IPS-20b (cell line): ENCODE measurements around the gene DGKI.

Source experiments
- H3K27ac ChIP-seq: one replicate; pipeline ENCODE4 v1.5.1; 2013; ENCODE audit warnings: low read length
- H3K27me3 ChIP-seq: 2 replicates; pipeline ENCODE4 v1.6.1; 2013; ENCODE audit warnings: mild to moderate bottlenecking, low read length, inconsistent platforms; ENCODE audit not compliant: insufficient read depth
- H3K36me3 ChIP-seq: 2 replicates; pipeline ENCODE4 v1.6.1; 2013; ENCODE audit warnings: low read depth, mild to moderate bottlenecking, inconsistent platforms, low read length, moderate library complexity; ENCODE audit not compliant: insufficient read depth
- H3K4me1 ChIP-seq: 2 replicates; pipeline ENCODE4 v1.6.1; 2013; ENCODE audit warnings: mild to moderate bottlenecking, control low read depth, inconsistent platforms, low read length, moderate library complexity; ENCODE audit not compliant: insufficient read depth
- H3K4me3 ChIP-seq: 2 replicates; pipeline ENCODE4 v1.5.1; 2013; ENCODE audit warnings: mild to moderate bottlenecking, low read length, inconsistent platforms
- H3K9ac ChIP-seq: 2 replicates; pipeline ENCODE4 v1.6.1; 2013; ENCODE audit warnings: low read depth, mild to moderate bottlenecking, inconsistent platforms, low read length, moderate library complexity
- H3K9me3 ChIP-seq: 2 replicates; pipeline ENCODE4 v1.6.1; 2013; ENCODE audit warnings: mild to moderate bottlenecking, low read depth, low read length, inconsistent platforms; ENCODE audit not compliant: insufficient read depth

DGKI gene

DNA sequence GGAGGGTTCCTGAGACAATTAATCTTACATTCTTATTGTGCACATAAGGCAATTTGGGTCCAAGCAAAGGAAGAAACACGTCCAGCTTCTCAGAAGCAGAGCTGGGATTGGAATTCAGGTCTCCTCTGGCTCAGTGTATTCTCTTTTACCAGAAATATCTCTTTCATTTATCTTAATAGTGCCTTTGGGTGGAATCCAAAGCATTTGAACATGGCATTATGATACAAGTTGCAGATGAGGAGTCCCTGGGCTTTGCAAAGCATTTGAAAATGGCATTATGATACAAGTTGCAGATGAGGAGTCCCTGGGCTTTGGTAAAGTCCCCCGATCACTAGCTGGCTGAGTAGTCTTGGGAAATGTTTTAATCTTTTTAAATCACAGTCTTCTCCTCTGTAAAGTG lies 473.3 kb downstream of the DGKI start:
- Histone ChIP-seq H3K27ac (no peak overlapping the region), H3K9ac (no peak overlapping the region), H3K4me3 (no peak overlapping the region), H3K9me3 (peaks cover 16% of the 10 kb centered on the region; the same call in 1 of the 2 replicates), H3K36me3 (no peaks in the 10 kb centered on the region), H3K4me1 (no peaks in the 10 kb centered on the region; the same call in 1 of the 2 replicates), H3K27me3 (no peaks in the 10 kb centered on the region)

DNA sequence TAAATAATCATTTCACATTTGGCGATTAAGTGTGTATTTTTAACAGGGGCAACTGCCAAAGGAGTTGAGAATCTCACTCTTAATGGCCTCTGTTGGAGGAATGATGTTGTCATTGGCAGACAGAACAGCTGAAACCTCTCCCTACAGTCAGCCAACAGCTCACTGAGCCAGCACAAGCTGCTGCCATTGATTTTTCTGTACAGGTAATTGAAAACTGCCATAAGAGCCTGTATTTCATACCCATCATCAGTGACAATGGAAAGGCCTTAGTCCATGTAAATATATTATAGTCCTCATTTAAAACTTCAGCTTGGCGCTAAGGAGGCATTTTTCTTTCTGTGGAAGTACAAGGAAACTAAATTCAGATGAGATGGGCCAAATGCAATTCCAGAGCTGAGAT lies 475.2 kb downstream of the DGKI start:
- Histone ChIP-seq H3K27me3 (no peaks in the 10 kb centered on the region), H3K9ac (no peak overlapping the region), H3K27ac (no peak overlapping the region), H3K9me3 (peaks cover 35% of the 10 kb centered on the region; the same call in 1 of the 2 replicates), H3K36me3 (no peaks in the 10 kb centered on the region), H3K4me3 (no peak overlapping the region), H3K4me1 (no peaks in the 10 kb centered on the region; the same call in 1 of the 2 replicates)

GRCh38 chr7:137366995-137367394 lies 479.8 kb downstream of the DGKI start:
- no peaks in the 10 kb centered on the region for H3K36me3 ChIP-seq
- peaks cover 65% of the 10 kb centered on the region for H3K9me3 ChIP-seq
- H3K27ac ChIP-seq = no peak overlapping the region
- no peaks in the 10 kb centered on the region for H3K27me3 ChIP-seq
- no peaks in the 10 kb centered on the region for H3K4me1 ChIP-seq
- H3K4me3 ChIP-seq = no peak overlapping the region
- no peak overlapping the region for H3K9ac ChIP-seq

GRCh38 chr7:137363683-137364082 lies 483.1 kb downstream of the DGKI start:
- no peak overlapping the region for H3K4me3 ChIP-seq
- H3K36me3 ChIP-seq = no peaks in the 10 kb centered on the region
- no peaks in the 10 kb centered on the region for H3K4me1 ChIP-seq
- peaks cover 84% of the 10 kb centered on the region for H3K9me3 ChIP-seq
- H3K27me3 ChIP-seq = no peaks in the 10 kb centered on the region
- H3K9ac ChIP-seq = no peak overlapping the region
- no peak overlapping the region for H3K27ac ChIP-seq

- H3K27me3 ChIP-seq = no peaks in the 10 kb centered on the region
- H3K4me3 ChIP-seq = no peak overlapping the region
- H3K36me3 ChIP-seq = no peaks in the 10 kb centered on the region
- no peaks in the 10 kb centered on the region for H3K4me1 ChIP-seq
- peaks cover 76% of the 10 kb centered on the region for H3K9me3 ChIP-seq
- H3K9ac ChIP-seq = no peak overlapping the region
- H3K27ac ChIP-seq = no peak overlapping the region
These were observed 486.6 kb downstream of the DGKI start for GRCh38 chr7:137360087-137360679.

- Histone ChIP-seq H3K4me3 (no peak overlapping the region), H3K4me1 (no peaks in the 10 kb centered on the region), H3K9me3 (peaks cover 26% of the 10 kb centered on the region), H3K9ac (no peak overlapping the region), H3K36me3 (no peaks in the 10 kb centered on the region), H3K27me3 (no peaks in the 10 kb centered on the region), H3K27ac (no peak overlapping the region)
These were observed 491.8 kb downstream of the DGKI start for GRCh38 chr7:137354961-137355360.

GRCh38 chr7:137354396-137354795 lies 492.4 kb downstream of the DGKI start:
- H3K36me3 ChIP-seq = no peaks in the 10 kb centered on the region
- H3K9me3 ChIP-seq = peaks cover 20% of the 10 kb centered on the region
- H3K9ac ChIP-seq = no peak overlapping the region
- H3K27me3 ChIP-seq = no peaks in the 10 kb centered on the region
- no peaks in the 10 kb centered on the region for H3K4me1 ChIP-seq
- H3K4me3 ChIP-seq = no peak overlapping the region
- H3K27ac ChIP-seq = no peak overlapping the region

DNA sequence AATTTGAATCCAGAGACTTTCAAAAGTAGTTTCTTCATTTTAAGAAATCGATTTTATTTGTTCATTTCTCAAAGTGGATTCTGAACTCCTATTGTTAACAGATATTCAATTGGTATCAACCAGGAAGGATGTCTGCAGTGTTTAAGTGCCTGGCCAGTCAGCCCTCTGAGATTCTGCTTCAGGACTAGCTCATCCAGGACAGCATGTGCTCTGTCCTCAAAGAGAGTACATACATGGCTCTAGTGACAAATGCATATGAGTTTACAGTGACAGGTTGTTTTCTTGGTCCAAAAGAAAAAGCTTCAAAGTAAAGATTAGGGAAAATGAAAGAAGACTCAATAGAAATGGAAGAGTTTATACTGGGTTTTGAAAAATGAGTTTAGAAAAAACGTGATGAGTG lies 494.8 kb downstream of the DGKI start:
- Histone ChIP-seq H3K36me3 (no peaks in the 10 kb centered on the region), H3K9me3 (peaks cover 5% of the 10 kb centered on the region; the same call in 1 of the 2 replicates), H3K27ac (no peak overlapping the region), H3K4me1 (no peaks in the 10 kb centered on the region), H3K4me3 (no peak overlapping the region), H3K9ac (no peak overlapping the region), H3K27me3 (no peaks in the 10 kb centered on the region)

DNA sequence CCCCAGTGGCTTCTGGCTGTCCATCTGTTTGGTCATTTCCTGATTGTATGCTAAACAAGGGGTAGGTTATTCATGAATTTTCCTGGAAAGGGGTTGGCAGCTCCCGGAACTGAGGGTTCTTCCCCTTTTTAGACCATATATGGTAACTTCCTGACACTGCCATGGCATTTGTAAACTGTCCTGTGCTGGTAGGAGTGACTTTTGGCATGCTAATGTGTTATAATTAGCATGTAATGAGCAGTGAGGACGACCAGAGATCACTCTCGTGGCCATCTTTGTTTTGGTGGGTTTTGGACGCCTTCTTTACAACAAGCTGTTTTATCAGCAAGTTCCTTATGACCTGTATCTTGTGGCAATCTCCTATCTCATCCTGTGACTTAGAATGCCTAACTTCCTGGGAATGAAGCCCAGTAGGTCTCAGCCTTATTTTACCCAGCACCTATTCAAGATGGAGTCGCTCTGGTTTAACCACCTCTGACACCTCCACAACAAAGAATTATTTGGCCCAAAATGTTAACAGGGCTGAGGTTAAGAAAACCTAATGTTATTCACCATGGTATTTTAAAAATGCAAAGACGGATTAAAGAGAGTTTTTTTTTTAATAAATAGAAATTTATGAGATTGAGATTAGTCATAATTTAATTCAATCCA lies 500.9 kb downstream of the DGKI start:
- no peaks in the 10 kb centered on the region for H3K36me3 ChIP-seq
- peaks cover 17% of the 10 kb centered on the region for H3K27me3 ChIP-seq
- H3K27ac ChIP-seq = no peak overlapping the region
- H3K4me3 ChIP-seq = no peak overlapping the region
- no peak overlapping the region for H3K9ac ChIP-seq
- no peaks in the 10 kb centered on the region for H3K9me3 ChIP-seq
- peaks cover 24% of the 10 kb centered on the region; the same call in 1 of the 2 replicates for H3K4me1 ChIP-seq

DNA sequence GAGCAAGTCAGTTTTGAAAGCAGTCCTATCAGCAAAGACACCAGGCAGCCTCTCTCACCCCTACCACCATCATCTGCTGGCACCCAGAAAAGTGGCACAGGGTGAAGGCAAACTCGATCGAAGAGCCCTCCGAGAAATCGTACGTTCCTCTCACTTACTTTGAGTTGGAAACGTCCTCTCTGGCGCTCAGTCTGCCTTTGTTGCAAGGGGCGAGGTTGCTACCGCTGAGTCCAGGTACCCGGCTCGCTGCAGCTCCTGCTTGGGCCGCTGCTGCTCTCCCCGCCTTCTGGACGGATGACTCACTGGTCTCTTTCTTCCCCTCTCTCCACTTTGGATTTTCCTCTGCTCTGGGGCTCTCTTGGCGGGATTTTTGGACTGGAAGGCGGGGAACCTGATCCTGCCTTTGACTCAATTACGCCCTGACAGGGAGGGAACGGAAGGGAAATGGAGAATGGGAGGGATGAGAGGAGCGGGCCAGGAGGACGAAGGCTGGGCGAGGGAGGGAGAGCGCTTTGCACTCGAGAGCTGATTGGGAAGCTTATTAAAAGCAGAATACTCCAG lies 503.4 kb downstream of the DGKI start, which contains the start of gene PTN:
TSS of gene PTN (minus strand) at position 453 of the 561 bp plus-strand sequence. CDS start 88,760 bp downstream, outside the sequence.
- Histone ChIP-seq H3K27me3 (peaks cover 17% of the 10 kb centered on the region), H3K9me3 (no peaks in the 10 kb centered on the region), H3K4me1 (peaks cover 28% of the 10 kb centered on the region; the same call in 1 of the 2 replicates), H3K4me3 (peak within 1 kb of the TSS; percentile 75), H3K9ac (peak within 1 kb of the TSS; percentile 80; the same call in 1 of the 2 replicates), H3K36me3 (no peaks in the 10 kb centered on the region), H3K27ac (no peak within 1 kb of the TSS)

GRCh38 chr7:137342828-137343261 lies 503.9 kb downstream of the DGKI start:
- Histone ChIP-seq H3K4me1 (peaks cover 28% of the 10 kb centered on the region; the same call in 1 of the 2 replicates), H3K27me3 (peaks cover 17% of the 10 kb centered on the region), H3K4me3 (peak overlapping the region; percentile 75), H3K36me3 (no peaks in the 10 kb centered on the region), H3K27ac (no peak overlapping the region), H3K9ac (peak overlapping the region; percentile 80; the same call in 1 of the 2 replicates), H3K9me3 (no peaks in the 10 kb centered on the region)
